GM23338 (cell line): Measurements from ENCODE around the gene LASP1NB.

Experiments
- ATAC-seq: fragments of 200-7000 bp; cut with Tn5 transposase; 3 replicates; pipeline ENCODE4 v1.9.1; 2020
- DNase-seq: peaks from one replicate; pipeline ENCODE4 v3.0.0-alpha.2; 2015; ENCODE audit warnings: low spot score
- H2AFZ ChIP-seq: fragments of 200-600 bp; sonication (generic); 2 replicates; pipeline ENCODE4 v1.8.0; 2016; ENCODE audit warnings: antibody characterized with exemption, mild to moderate bottlenecking, moderate library complexity
- H3F3A ChIP-seq: fragments of 200-600 bp; sonication (generic); replicated peaks from 2 replicates; pipeline ENCODE4 v1.8.0; 2017; ENCODE audit warnings: antibody characterized with exemption, mixed run types, low read depth
- H3K27ac ChIP-seq: fragments of 200-600 bp; sonication (generic); 2 replicates; pipeline ENCODE4 v1.6.1; 2016; ENCODE audit warnings: low read depth
- H3K27me3 ChIP-seq: fragments of 200-600 bp; sonication (generic); 2 replicates; pipeline ENCODE4 v1.8.0; 2016; ENCODE audit warnings: mild to moderate bottlenecking, mixed run types, moderate library complexity; ENCODE audit not compliant: insufficient read depth
- H3K36me3 ChIP-seq: fragments of 200-600 bp; sonication (generic); 2 replicates; pipeline ENCODE4 v1.8.0; 2016; ENCODE audit warnings: mild to moderate bottlenecking; ENCODE audit not compliant: insufficient read depth
- H3K4me1 ChIP-seq: fragments of 200-600 bp; sonication (generic); 2 replicates; pipeline ENCODE4 v1.8.0; 2016; ENCODE audit warnings: mild to moderate bottlenecking, moderate library complexity; ENCODE audit not compliant: insufficient read depth
- H3K4me2 ChIP-seq: fragments of 200-600 bp; sonication (generic); 2 replicates; pipeline ENCODE4 v1.7.1; 2017; ENCODE audit warnings: mixed run types
- H3K4me3 ChIP-seq: fragments of 200-600 bp; sonication (generic); 2 replicates; pipeline ENCODE4 v1.6.1; 2016; ENCODE audit warnings: mixed run types
- H3K79me2 ChIP-seq: fragments of 200-600 bp; sonication (generic); replicated peaks from 2 replicates; pipeline ENCODE4 v1.8.0; 2017; ENCODE audit warnings: mild to moderate bottlenecking; ENCODE audit not compliant: insufficient read depth
- H3K9me2 ChIP-seq: fragments of 200-600 bp; sonication (generic); 2 replicates; pipeline ENCODE4 v1.8.0; 2017; ENCODE audit not compliant: insufficient read depth
- H4K20me1 ChIP-seq: fragments of 200-600 bp; sonication (generic); replicated peaks from 2 replicates; pipeline ENCODE4 v1.8.0; 2017; ENCODE audit warnings: mild to moderate bottlenecking; ENCODE audit not compliant: insufficient read depth
- H3K27ac Mint-ChIP-seq: 2 replicates; pipeline ENCODE4 v1.8.0; 2020; ENCODE audit warnings: inconsistent platforms, mild to moderate bottlenecking, moderate library complexity, mixed read lengths
- H3K27me3 Mint-ChIP-seq: 3 replicates; pipeline ENCODE4 v1.8.0; 2022; ENCODE audit warnings: low read depth, mild to moderate bottlenecking, moderate library complexity, mixed read lengths, inconsistent platforms; ENCODE audit not compliant: insufficient read depth, poor library complexity
- H3K36me3 Mint-ChIP-seq: 3 replicates; pipeline ENCODE4 v1.8.0; 2021; ENCODE audit warnings: low read depth, mild to moderate bottlenecking, inconsistent platforms, moderate library complexity, mixed read lengths
- H3K4me1 Mint-ChIP-seq: 3 replicates; pipeline ENCODE4 v1.8.0; 2020; ENCODE audit warnings: mild to moderate bottlenecking, inconsistent platforms, mixed read lengths
- H3K4me3 Mint-ChIP-seq: 3 replicates; pipeline ENCODE4 v1.8.0; 2021; ENCODE audit warnings: moderate library complexity, mild to moderate bottlenecking, inconsistent platforms, mixed read lengths
- H3K9me3 Mint-ChIP-seq: 3 replicates; pipeline ENCODE4 v1.8.0; 2020; ENCODE audit warnings: moderate library complexity, mild to moderate bottlenecking, inconsistent platforms, mixed read lengths
- EZH2 ChIP-seq: fragments of 200-600 bp; sonication (generic); IDR thresholded peaks from one replicate; pipeline ENCODE4 v1.8.0; 2017; ENCODE audit warnings: antibody characterized with exemption, mild to moderate bottlenecking, low read depth; ENCODE audit not compliant: unreplicated experiment
- JUNB ChIP-seq: IDR thresholded peaks from one replicate; pipeline ENCODE4 v1.6.1; 2016; ENCODE audit warnings: antibody characterized with exemption; ENCODE audit not compliant: unreplicated experiment
- POLR2AphosphoS5 ChIP-seq: IDR thresholded peaks from 2 replicates; pipeline ENCODE4 v1.6.1; 2016; ENCODE audit warnings: antibody characterized with exemption, low read depth
- STAT1 ChIP-seq: IDR thresholded peaks from one replicate; pipeline ENCODE4 v1.6.1; 2016; ENCODE audit warnings: antibody characterized with exemption; ENCODE audit not compliant: unreplicated experiment
- TF ChIP-seq, protein P1 (sequence below): fragments of 250-450 bp; sonication (Bioruptor Pico); IDR thresholded peaks from 2 replicates; pipeline ENCODE4 v1.5.0; 2020; ENCODE audit warnings: mild to moderate bottlenecking, moderate library complexity
- TF ChIP-seq, protein P2 (sequence below): IDR thresholded peaks from one replicate; pipeline ENCODE4 v1.6.1; 2018; ENCODE audit warnings: antibody characterized with exemption; ENCODE audit not compliant: unreplicated experiment

Gene LASP1NB

GRCh38 chr17:38894276-38894675, 31.1 kb upstream of the LASP1NB start:
- Histone ChIP-seq H3K27ac (peak overlapping the region; percentile 79), H3K36me3 (no peaks in the 10 kb centered on the region), H4K20me1 (no peaks in the 10 kb centered on the region; the same call in 1 of the 2 replicates), H3F3A (0 out of 2 replicates have a peak, but pooled peaks cover 4% of the 10 kb centered on the region), H2AFZ (no peak overlapping the region), H3K4me2 (0 out of 2 replicates have a peak overlapping the region, but pooled peaks have one; percentile 20), H3K79me2 (peaks cover 9% of the 10 kb centered on the region), H3K4me1 (peaks cover 19% of the 10 kb centered on the region), H3K4me3 (no peak overlapping the region), H3K9me2 (no peaks in the 10 kb centered on the region), H3K27me3 (no peaks in the 10 kb centered on the region)
- H3K27ac Mint-ChIP-seq, result peak overlapping the region; percentile 67; the same call in 1 of the 2 replicates
- H3K4me1 Mint-ChIP-seq, result peaks cover 35% of the 10 kb centered on the region
- no peak overlapping the region for H3K4me3 Mint-ChIP-seq
- peaks cover 51% of the 10 kb centered on the region for H3K36me3 Mint-ChIP-seq
- H3K9me3 Mint-ChIP-seq, result no peaks in the 10 kb centered on the region
- DNase-seq (no peak), ATAC-seq (no peak)
- no peaks in the 10 kb centered on the region for H3K27me3 Mint-ChIP-seq
- TF ChIP-seq, protein P1, sequence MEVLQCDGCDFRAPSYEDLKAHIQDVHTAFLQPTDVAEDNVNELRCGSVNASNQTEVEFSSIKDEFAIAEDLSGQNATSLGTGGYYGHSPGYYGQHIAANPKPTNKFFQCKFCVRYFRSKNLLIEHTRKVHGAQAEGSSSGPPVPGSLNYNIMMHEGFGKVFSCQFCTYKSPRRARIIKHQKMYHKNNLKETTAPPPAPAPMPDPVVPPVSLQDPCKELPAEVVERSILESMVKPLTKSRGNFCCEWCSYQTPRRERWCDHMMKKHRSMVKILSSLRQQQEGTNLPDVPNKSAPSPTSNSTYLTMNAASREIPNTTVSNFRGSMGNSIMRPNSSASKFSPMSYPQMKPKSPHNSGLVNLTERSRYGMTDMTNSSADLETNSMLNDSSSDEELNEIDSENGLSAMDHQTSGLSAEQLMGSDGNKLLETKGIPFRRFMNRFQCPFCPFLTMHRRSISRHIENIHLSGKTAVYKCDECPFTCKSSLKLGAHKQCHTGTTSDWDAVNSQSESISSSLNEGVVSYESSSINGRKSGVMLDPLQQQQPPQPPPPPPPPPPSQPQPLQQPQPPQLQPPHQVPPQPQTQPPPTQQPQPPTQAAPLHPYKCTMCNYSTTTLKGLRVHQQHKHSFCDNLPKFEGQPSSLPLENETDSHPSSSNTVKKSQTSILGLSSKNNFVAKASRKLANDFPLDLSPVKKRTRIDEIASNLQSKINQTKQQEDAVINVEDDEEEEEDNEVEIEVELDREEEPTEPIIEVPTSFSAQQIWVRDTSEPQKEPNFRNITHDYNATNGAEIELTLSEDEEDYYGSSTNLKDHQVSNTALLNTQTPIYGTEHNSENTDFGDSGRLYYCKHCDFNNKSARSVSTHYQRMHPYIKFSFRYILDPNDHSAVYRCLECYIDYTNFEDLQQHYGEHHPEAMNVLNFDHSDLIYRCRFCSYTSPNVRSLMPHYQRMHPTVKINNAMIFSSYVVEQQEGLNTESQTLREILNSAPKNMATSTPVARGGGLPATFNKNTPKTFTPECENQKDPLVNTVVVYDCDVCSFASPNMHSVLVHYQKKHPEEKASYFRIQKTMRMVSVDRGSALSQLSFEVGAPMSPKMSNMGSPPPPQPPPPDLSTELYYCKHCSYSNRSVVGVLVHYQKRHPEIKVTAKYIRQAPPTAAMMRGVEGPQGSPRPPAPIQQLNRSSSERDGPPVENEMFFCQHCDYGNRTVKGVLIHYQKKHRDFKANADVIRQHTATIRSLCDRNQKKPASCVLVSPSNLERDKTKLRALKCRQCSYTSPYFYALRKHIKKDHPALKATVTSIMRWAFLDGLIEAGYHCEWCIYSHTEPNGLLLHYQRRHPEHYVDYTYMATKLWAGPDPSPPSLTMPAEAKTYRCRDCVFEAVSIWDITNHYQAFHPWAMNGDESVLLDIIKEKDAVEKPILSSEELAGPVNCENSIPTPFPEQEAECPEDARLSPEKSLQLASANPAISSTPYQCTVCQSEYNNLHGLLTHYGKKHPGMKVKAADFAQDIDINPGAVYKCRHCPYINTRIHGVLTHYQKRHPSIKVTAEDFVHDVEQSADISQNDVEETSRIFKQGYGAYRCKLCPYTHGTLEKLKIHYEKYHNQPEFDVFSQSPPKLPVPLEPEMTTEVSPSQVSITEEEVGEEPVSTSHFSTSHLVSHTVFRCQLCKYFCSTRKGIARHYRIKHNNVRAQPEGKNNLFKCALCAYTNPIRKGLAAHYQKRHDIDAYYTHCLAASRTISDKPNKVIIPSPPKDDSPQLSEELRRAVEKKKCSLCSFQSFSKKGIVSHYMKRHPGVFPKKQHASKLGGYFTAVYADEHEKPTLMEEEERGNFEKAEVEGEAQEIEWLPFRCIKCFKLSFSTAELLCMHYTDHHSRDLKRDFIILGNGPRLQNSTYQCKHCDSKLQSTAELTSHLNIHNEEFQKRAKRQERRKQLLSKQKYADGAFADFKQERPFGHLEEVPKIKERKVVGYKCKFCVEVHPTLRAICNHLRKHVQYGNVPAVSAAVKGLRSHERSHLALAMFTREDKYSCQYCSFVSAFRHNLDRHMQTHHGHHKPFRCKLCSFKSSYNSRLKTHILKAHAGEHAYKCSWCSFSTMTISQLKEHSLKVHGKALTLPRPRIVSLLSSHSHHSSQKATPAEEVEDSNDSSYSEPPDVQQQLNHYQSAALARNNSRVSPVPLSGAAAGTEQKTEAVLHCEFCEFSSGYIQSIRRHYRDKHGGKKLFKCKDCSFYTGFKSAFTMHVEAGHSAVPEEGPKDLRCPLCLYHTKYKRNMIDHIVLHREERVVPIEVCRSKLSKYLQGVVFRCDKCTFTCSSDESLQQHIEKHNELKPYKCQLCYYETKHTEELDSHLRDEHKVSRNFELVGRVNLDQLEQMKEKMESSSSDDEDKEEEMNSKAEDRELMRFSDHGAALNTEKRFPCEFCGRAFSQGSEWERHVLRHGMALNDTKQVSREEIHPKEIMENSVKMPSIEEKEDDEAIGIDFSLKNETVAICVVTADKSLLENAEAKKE, result no peak
- TF ChIP-seq JUNB (no peak), STAT1 (no peak), POLR2AphosphoS5 (no peak), EZH2 (no peak)
- TF ChIP-seq, protein P2, sequence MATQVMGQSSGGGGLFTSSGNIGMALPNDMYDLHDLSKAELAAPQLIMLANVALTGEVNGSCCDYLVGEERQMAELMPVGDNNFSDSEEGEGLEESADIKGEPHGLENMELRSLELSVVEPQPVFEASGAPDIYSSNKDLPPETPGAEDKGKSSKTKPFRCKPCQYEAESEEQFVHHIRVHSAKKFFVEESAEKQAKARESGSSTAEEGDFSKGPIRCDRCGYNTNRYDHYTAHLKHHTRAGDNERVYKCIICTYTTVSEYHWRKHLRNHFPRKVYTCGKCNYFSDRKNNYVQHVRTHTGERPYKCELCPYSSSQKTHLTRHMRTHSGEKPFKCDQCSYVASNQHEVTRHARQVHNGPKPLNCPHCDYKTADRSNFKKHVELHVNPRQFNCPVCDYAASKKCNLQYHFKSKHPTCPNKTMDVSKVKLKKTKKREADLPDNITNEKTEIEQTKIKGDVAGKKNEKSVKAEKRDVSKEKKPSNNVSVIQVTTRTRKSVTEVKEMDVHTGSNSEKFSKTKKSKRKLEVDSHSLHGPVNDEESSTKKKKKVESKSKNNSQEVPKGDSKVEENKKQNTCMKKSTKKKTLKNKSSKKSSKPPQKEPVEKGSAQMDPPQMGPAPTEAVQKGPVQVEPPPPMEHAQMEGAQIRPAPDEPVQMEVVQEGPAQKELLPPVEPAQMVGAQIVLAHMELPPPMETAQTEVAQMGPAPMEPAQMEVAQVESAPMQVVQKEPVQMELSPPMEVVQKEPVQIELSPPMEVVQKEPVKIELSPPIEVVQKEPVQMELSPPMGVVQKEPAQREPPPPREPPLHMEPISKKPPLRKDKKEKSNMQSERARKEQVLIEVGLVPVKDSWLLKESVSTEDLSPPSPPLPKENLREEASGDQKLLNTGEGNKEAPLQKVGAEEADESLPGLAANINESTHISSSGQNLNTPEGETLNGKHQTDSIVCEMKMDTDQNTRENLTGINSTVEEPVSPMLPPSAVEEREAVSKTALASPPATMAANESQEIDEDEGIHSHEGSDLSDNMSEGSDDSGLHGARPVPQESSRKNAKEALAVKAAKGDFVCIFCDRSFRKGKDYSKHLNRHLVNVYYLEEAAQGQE, result no peak
